ENCODE measurements around the gene AKAP11. TPM values are rescaled to one million over a fixed set of nuclear protein-coding genes. Genes with fewer than 3 reads are reported as not detected.

AKAP11 gene
- polyA plus RNA-seq, 2 donors = 3.4 to 4.5 TPM

DNA sequence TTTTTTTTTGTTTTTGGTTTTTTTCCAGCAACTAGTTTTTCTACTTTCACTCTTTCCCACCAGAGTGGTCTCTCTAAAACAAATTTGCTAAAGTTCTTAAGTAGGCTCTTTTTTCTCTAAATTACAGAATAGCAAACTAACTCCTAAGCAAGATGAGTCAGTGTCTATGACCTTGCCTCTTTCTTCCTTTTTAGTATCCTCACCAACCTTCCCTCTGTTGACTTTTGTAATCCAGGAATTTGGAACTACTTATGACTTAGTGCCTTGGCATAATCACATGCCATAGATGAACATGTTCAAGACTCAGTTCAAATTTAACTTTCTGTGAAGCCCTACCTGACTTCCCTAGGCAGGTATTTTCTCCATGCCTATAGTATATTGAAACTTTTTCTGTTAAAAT lies 32.3 kb upstream of the AKAP11 start:
- Histone ChIP-seq H3K9me3 (ENCODE audit: control insufficient read depth in 2 of 2, insufficient read depth in 1 of 2, low read depth in 1 of 2, low read length in 1 of 2) (no peaks in the 10 kb centered on the region), H3K4me3 (ENCODE audit: low read depth in 1 of 2, low read length in 2 of 2) (no peak overlapping the region), H3K4me1 (ENCODE audit: control insufficient read depth in 2 of 2, insufficient read depth in 2 of 2, low read length in 1 of 2) (no peaks in the 10 kb centered on the region), H3K27ac (ENCODE audit: low read depth in 2 of 2, low read length in 1 of 2) (no peak overlapping the region), H3K36me3 (ENCODE audit: control insufficient read depth in 2 of 2, insufficient read depth in 2 of 2, low read length in 1 of 2) (no peaks in the 10 kb centered on the region), H3K27me3 (ENCODE audit: control insufficient read depth in 1 of 2, insufficient read depth in 2 of 2, low read length in 2 of 2) (no peaks in the 10 kb centered on the region)

- 93 to 95% methylated on average over 8 of the region's 8 CpGs for WGBS, 2 donors
- no peaks in the 10 kb centered on the region for H3K36me3 ChIP-seq (ENCODE audit: control insufficient read depth in 2 of 2, insufficient read depth in 2 of 2, low read length in 1 of 2)
- H3K27me3 ChIP-seq (ENCODE audit: control insufficient read depth in 1 of 2, insufficient read depth in 2 of 2, low read length in 2 of 2) = no peaks in the 10 kb centered on the region
- H3K4me3 ChIP-seq (ENCODE audit: low read depth in 1 of 2, low read length in 2 of 2) = no peak overlapping the region
- H3K27ac ChIP-seq (ENCODE audit: low read depth in 2 of 2, low read length in 1 of 2) = no peak overlapping the region
- no peaks in the 10 kb centered on the region for H3K9me3 ChIP-seq (ENCODE audit: control insufficient read depth in 2 of 2, insufficient read depth in 1 of 2, low read depth in 1 of 2, low read length in 1 of 2)
- no peaks in the 10 kb centered on the region for H3K4me1 ChIP-seq (ENCODE audit: control insufficient read depth in 2 of 2, insufficient read depth in 2 of 2, low read length in 1 of 2)
These were observed 25.4 kb upstream of the AKAP11 start for GRCh38 chr13:42246541-42246940.

DNA sequence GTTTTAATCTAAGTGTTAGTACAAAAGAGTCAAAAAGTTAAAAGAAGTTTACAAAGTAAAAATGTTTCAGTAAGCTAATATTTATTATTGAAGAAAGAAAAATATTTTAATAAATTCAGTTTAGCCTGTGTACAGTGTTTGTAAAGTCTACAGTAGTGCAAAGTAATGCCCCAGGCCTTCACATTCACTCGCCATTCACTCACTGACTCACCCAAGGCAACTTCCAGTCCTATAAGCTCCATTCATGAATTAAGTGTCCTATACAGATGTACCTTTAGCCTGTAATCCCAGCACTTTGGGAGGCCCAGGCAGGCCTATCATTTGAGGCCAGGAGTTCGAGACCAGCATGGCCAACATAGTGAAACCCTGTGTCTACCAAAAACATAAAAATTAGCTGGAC lies 24.1 kb upstream of the AKAP11 start:
- H3K4me1 ChIP-seq (ENCODE audit: control insufficient read depth in 2 of 2, insufficient read depth in 2 of 2, low read length in 1 of 2) = no peaks in the 10 kb centered on the region
- H3K36me3 ChIP-seq (ENCODE audit: control insufficient read depth in 2 of 2, insufficient read depth in 2 of 2, low read length in 1 of 2) = no peaks in the 10 kb centered on the region
- H3K27ac ChIP-seq (ENCODE audit: low read depth in 2 of 2, low read length in 1 of 2) = no peak overlapping the region
- H3K27me3 ChIP-seq (ENCODE audit: control insufficient read depth in 1 of 2, insufficient read depth in 2 of 2, low read length in 2 of 2) = no peaks in the 10 kb centered on the region
- H3K9me3 ChIP-seq (ENCODE audit: control insufficient read depth in 2 of 2, insufficient read depth in 1 of 2, low read depth in 1 of 2, low read length in 1 of 2) = no peaks in the 10 kb centered on the region
- no peak overlapping the region for H3K4me3 ChIP-seq (ENCODE audit: low read depth in 1 of 2, low read length in 2 of 2)
- 76 to 83% methylated on average over 2 of the region's 2 CpGs for WGBS, 2 donors

DNA sequence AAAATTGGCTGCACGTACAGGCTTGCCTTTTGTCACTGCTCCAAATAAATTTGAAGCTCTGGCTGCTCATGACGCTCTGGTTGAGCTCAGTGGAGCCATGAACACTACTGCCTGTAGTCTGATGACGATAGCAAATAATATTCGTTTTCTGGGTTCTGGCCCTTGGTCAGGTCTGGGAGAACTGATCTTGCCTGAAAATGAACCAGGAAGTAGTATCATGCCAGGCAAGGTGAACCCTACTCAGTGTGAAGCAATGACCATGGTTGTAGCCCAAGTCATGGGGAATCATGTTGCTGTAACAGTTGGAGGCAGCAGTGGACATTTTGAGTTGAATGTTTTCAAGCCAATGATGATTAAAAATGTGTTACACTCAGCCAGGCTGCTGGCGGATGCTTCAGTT lies 16.1 kb upstream of the AKAP11 start:
- 56 to 64% methylated on average over 5 of the region's 5 CpGs for WGBS, 2 donors

DNA sequence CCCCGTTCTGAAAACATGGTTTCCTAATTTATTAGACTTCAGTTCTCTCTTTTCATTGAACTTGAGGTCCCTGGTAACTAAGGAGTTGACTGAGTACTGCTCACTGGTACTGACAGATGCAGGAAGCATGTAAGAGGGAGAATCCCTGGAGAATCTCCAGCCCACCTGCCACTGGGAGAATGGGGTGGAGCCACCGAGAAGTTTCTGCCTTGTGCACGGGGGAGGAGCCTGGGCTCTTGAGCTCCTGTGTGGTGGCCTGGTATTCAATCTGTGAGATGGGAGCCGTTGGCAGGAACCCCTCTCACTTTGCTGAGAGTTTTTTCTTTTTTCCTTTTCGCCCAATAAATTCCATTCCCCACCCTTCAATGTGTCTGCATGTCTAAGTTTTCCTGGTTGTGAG lies 13.2 kb upstream of the AKAP11 start:
- H3K9me3 ChIP-seq (ENCODE audit: control insufficient read depth in 2 of 2, insufficient read depth in 1 of 2, low read depth in 1 of 2, low read length in 1 of 2) = no peaks in the 10 kb centered on the region
- H3K27me3 ChIP-seq (ENCODE audit: control insufficient read depth in 1 of 2, insufficient read depth in 2 of 2, low read length in 2 of 2) = no peaks in the 10 kb centered on the region
- H3K27ac ChIP-seq (ENCODE audit: low read depth in 2 of 2, low read length in 1 of 2) = no peak overlapping the region
- H3K4me1 ChIP-seq (ENCODE audit: control insufficient read depth in 2 of 2, insufficient read depth in 2 of 2, low read length in 1 of 2) = no peaks in the 10 kb centered on the region
- no peaks in the 10 kb centered on the region for H3K36me3 ChIP-seq (ENCODE audit: control insufficient read depth in 2 of 2, insufficient read depth in 2 of 2, low read length in 1 of 2)
- WGBS, 2 donors = 78 to 87% methylated on average over 5 of the region's 5 CpGs
- no peak overlapping the region for H3K4me3 ChIP-seq (ENCODE audit: low read depth in 1 of 2, low read length in 2 of 2)

More for the DNA sequence above, 16.1 kb upstream of the AKAP11 start:
- no peaks in the 10 kb centered on the region for H3K4me1 ChIP-seq (ENCODE audit: control insufficient read depth in 2 of 2, insufficient read depth in 2 of 2, low read length in 1 of 2)
- H3K4me3 ChIP-seq (ENCODE audit: low read depth in 1 of 2, low read length in 2 of 2) = no peak overlapping the region
- H3K9me3 ChIP-seq (ENCODE audit: control insufficient read depth in 2 of 2, insufficient read depth in 1 of 2, low read depth in 1 of 2, low read length in 1 of 2) = no peaks in the 10 kb centered on the region
- H3K36me3 ChIP-seq (ENCODE audit: control insufficient read depth in 2 of 2, insufficient read depth in 2 of 2, low read length in 1 of 2) = no peaks in the 10 kb centered on the region
- no peak overlapping the region for H3K27ac ChIP-seq (ENCODE audit: low read depth in 2 of 2, low read length in 1 of 2)
- no peaks in the 10 kb centered on the region for H3K27me3 ChIP-seq (ENCODE audit: control insufficient read depth in 1 of 2, insufficient read depth in 2 of 2, low read length in 2 of 2)

GRCh38 chr13:42259515-42259914 lies 12.4 kb upstream of the AKAP11 start:
- 74 to 91% methylated on average over 4 of the region's 4 CpGs for WGBS, 2 donors

DNA sequence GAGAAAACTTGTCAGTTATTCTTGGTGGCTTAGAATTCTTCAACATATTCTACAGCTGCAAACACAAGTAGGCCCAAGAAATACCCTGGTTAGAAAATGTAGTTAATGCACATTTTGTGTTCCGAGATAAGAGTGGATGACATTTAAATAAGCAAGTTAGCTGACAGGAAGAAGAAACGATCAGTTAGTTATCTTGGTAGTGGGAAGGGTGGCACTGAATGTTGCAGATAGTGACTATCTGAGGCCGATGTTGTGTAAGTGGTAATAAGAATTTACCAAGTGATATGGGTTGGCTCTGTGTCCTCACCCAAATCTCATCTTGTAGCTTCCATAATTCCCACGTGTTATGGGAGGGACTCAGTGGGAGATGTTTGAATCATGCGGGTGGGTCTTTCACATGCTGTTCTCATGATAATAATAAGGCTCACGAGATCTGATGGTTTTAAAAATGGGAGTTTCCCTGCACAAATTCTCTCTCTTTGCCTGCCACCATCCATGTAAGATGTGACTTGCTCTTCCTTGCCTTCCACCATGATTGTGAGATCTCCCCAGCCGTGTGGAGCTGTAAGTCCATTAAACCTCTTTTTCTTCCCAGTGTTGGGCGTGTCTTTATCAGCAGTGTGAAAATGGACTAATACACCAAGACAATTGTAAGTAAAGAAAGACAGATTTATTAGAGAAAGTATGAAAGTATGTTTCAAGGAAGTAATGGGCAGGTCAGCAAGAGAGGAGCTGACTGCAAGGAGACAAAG lies 10.9 kb upstream of the AKAP11 start:
- no peak overlapping the region for H3K4me3 ChIP-seq (ENCODE audit: low read depth in 1 of 2, low read length in 2 of 2)
- 93% methylated on average over 8 of the region's 8 CpGs for WGBS, 2 donors

More at GRCh38 chr13:42259515-42259914, 12.4 kb upstream of the AKAP11 start:
- Histone ChIP-seq H3K9me3 (ENCODE audit: control insufficient read depth in 2 of 2, insufficient read depth in 1 of 2, low read depth in 1 of 2, low read length in 1 of 2) (no peaks in the 10 kb centered on the region), H3K27me3 (ENCODE audit: control insufficient read depth in 1 of 2, insufficient read depth in 2 of 2, low read length in 2 of 2) (no peaks in the 10 kb centered on the region), H3K27ac (ENCODE audit: low read depth in 2 of 2, low read length in 1 of 2) (no peak overlapping the region), H3K4me1 (ENCODE audit: control insufficient read depth in 2 of 2, insufficient read depth in 2 of 2, low read length in 1 of 2) (no peaks in the 10 kb centered on the region), H3K4me3 (ENCODE audit: low read depth in 1 of 2, low read length in 2 of 2) (no peak overlapping the region), H3K36me3 (ENCODE audit: control insufficient read depth in 2 of 2, insufficient read depth in 2 of 2, low read length in 1 of 2) (no peaks in the 10 kb centered on the region)

DNA sequence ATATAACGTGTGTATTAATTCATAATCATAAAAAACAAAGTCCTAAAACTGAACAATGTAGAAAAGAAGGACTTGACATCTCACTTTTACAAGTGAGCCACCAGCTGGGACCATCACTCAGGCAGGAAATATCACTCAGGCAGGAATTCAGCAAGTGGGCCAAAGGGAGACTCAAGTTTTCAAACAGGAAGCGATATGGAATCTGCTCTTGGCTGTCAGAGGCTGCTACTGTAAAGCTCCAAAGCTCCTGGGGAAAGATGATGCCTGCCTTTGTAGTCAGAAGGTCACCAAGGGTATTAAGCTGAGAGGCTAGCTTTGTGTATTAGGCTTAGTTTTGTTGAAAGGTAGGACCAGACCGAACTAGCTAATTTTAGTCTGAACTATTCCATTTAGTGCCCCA lies 5.5 kb upstream of the AKAP11 start:
- Histone ChIP-seq H3K4me3 (ENCODE audit: low read depth in 1 of 2, low read length in 2 of 2) (no peak overlapping the region), H3K4me1 (ENCODE audit: control insufficient read depth in 2 of 2, insufficient read depth in 2 of 2, low read length in 1 of 2) (no peaks in the 10 kb centered on the region), H3K9me3 (ENCODE audit: control insufficient read depth in 2 of 2, insufficient read depth in 1 of 2, low read depth in 1 of 2, low read length in 1 of 2) (no peaks in the 10 kb centered on the region), H3K27me3 (ENCODE audit: control insufficient read depth in 1 of 2, insufficient read depth in 2 of 2, low read length in 2 of 2) (no peaks in the 10 kb centered on the region), H3K36me3 (ENCODE audit: control insufficient read depth in 2 of 2, insufficient read depth in 2 of 2, low read length in 1 of 2) (no peaks in the 10 kb centered on the region), H3K27ac (ENCODE audit: low read depth in 2 of 2, low read length in 1 of 2) (no peak overlapping the region)
- WGBS, 2 donors = 53 to 64% methylated on average over 3 of the region's 3 CpGs

More for the DNA sequence above, 10.9 kb upstream of the AKAP11 start:
- Histone ChIP-seq H3K27ac (ENCODE audit: low read depth in 2 of 2, low read length in 1 of 2) (no peak overlapping the region), H3K9me3 (ENCODE audit: control insufficient read depth in 2 of 2, insufficient read depth in 1 of 2, low read depth in 1 of 2, low read length in 1 of 2) (no peaks in the 10 kb centered on the region), H3K27me3 (ENCODE audit: control insufficient read depth in 1 of 2, insufficient read depth in 2 of 2, low read length in 2 of 2) (no peaks in the 10 kb centered on the region), H3K36me3 (ENCODE audit: control insufficient read depth in 2 of 2, insufficient read depth in 2 of 2, low read length in 1 of 2) (no peaks in the 10 kb centered on the region), H3K4me1 (ENCODE audit: control insufficient read depth in 2 of 2, insufficient read depth in 2 of 2, low read length in 1 of 2) (no peaks in the 10 kb centered on the region)

DNA sequence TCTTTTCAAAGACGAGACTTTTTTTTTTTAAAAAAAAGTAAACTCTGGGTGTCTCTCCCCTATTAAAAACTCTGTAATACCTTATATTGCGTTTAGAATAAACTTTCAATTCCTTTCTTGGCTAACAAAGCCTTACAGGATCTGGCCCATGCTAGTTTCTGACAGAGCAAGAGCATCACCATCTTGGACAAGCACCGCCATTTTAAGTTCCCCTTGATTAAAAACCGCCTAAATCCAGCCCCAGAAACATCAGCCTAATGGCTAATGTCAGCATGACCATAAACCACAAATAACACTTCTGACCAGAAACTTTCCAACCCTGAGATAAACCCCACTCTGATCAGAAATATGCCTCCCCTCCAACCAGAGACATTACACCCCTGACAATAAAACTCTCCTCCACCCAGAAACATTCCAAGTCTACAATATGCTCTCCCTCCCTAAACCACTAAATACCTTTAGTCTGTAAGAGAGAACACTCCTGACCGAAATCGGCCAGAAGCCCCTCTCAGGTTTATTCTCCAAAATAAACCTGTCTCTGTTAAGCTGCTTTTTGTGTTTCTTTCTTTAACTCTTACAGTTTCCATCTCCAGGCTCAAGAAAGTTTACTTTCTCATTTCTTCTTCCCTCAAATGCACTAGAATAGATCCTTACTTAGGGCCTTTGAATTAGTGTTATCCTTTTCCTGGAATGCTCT lies 1.6 kb upstream of the AKAP11 start:
- no peaks in the 10 kb centered on the region for H3K27me3 ChIP-seq (ENCODE audit: control insufficient read depth in 1 of 2, insufficient read depth in 2 of 2, low read length in 2 of 2)
- H3K4me1 ChIP-seq (ENCODE audit: control insufficient read depth in 2 of 2, insufficient read depth in 2 of 2, low read length in 1 of 2) = no peaks in the 10 kb centered on the region
- 93 to 97% methylated on average over 6 of the region's 6 CpGs for WGBS, 2 donors
- no peaks in the 10 kb centered on the region for H3K36me3 ChIP-seq (ENCODE audit: control insufficient read depth in 2 of 2, insufficient read depth in 2 of 2, low read length in 1 of 2)
- no peaks in the 10 kb centered on the region for H3K9me3 ChIP-seq (ENCODE audit: control insufficient read depth in 2 of 2, insufficient read depth in 1 of 2, low read depth in 1 of 2, low read length in 1 of 2)
- no peak overlapping the region for H3K4me3 ChIP-seq (ENCODE audit: low read depth in 1 of 2, low read length in 2 of 2)
- H3K27ac ChIP-seq (ENCODE audit: low read depth in 2 of 2, low read length in 1 of 2) = no peak overlapping the region

DNA sequence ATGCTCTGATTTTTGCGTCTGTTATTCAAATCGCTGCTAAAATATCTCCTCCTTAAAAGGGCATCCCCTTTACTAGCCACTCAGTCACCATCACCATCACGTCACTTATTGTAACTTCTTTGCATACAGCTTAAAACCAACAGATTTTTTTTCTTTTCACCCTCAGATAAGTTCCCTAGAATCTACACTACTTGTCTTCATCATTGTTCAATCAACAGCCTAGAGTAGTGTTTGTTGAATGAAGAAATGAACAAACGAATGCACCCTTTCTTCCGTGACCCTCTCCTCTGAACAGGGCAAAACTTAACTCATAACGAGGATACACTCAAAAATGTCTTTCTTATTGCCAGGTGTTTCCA lies 1.1 kb upstream of the AKAP11 start:
- no peaks in the 10 kb centered on the region for H3K27me3 ChIP-seq (ENCODE audit: control insufficient read depth in 1 of 2, insufficient read depth in 2 of 2, low read length in 2 of 2)
- WGBS, 2 donors = 86 to 87% methylated on average over 6 of the region's 6 CpGs
- no peaks in the 10 kb centered on the region for H3K4me1 ChIP-seq (ENCODE audit: control insufficient read depth in 2 of 2, insufficient read depth in 2 of 2, low read length in 1 of 2)
- no peaks in the 10 kb centered on the region for H3K9me3 ChIP-seq (ENCODE audit: control insufficient read depth in 2 of 2, insufficient read depth in 1 of 2, low read depth in 1 of 2, low read length in 1 of 2)
- peak overlapping the region in 1 of 2 donors; percentile 71 for H3K4me3 ChIP-seq (ENCODE audit: low read depth in 1 of 2, low read length in 2 of 2)
- no peaks in the 10 kb centered on the region for H3K36me3 ChIP-seq (ENCODE audit: control insufficient read depth in 2 of 2, insufficient read depth in 2 of 2, low read length in 1 of 2)
- no peak overlapping the region for H3K27ac ChIP-seq (ENCODE audit: low read depth in 2 of 2, low read length in 1 of 2)
